Anterior cingulate cortex (tissue), 58 donors: ENCODE measurements around the gene C14orf119.

Experiments
- DNase-seq, 58 donors: peaks; one replicate each; lab custom pipeline; 2025; lab: John Stamatoyannopoulos, UW

The C14orf119 gene

GRCh38 chr14:23086565-23086964 is 8.7 kb upstream of the C14orf119 start:
- no peak for DNase-seq

GRCh38 chr14:23089498-23090253 is 5.6 kb upstream of the C14orf119 start:
- DNase-seq, result no peak

GRCh38 chr14:23090254-23090636 is 5.1 kb upstream of the C14orf119 start:
- DNase-seq, result no peak

GRCh38 chr14:23091294-23092225 is 3.7 kb upstream of the C14orf119 start:
- no peak for DNase-seq

- no peak for DNase-seq
Observed at GRCh38 chr14:23093104-23093503, 2.2 kb upstream of the C14orf119 start.

- no peak for DNase-seq
Observed at GRCh38 chr14:23093526-23093925, 1.8 kb upstream of the C14orf119 start.

- DNase-seq, result no peak
Observed at GRCh38 chr14:23093991-23094665, 1.2 kb upstream of the C14orf119 start.

- DNase-seq, result no peak
Observed at GRCh38 chr14:23094666-23095195, 574 bp upstream of the C14orf119 start, which contains the start of gene ACIN1. Gene ACIN1 (minus strand): TSS chr14:23095136. CDS start chr14:23095112, 24 bp downstream.

GRCh38 chr14:23097786-23098185 is 2.5 kb downstream of the C14orf119 start:
- DNase-seq, result no peak

- DNase-seq, result no peak
Observed at GRCh38 chr14:23099212-23099861, 4.0 kb downstream of the C14orf119 start.

- DNase-seq, result no peak
Observed at GRCh38 chr14:23101213-23101970, 6.1 kb downstream of the C14orf119 start.

GRCh38 chr14:23101986-23102625 is 6.8 kb downstream of the C14orf119 start:
- no peak for DNase-seq

- DNase-seq, result peak in 14 of 58 donors; percentile 8 to 52 (median 20)
Observed at GRCh38 chr14:23102801-23103200, 7.5 kb downstream of the C14orf119 start.

GRCh38 chr14:23103581-23103980 is 8.3 kb downstream of the C14orf119 start:
- DNase-seq, result no peak

- no peak for DNase-seq
Observed at GRCh38 chr14:23104070-23104590, 8.8 kb downstream of the C14orf119 start.

- peak in 2 of 58 donors; percentile 13 to 17 for DNase-seq
Observed at GRCh38 chr14:23104591-23105347, 9.5 kb downstream of the C14orf119 start, which contains the start of gene CIROP. Gene CIROP (minus strand): TSS chr14:23104989. CDS start chr14:23104920, 69 bp downstream.

- no peak for DNase-seq
Observed at GRCh38 chr14:23105348-23105824, 10.1 kb downstream of the C14orf119 start.

GRCh38 chr14:23106747-23107045 is 11.4 kb downstream of the C14orf119 start:
- DNase-seq, result no peak
